Right lobe of liver (tissue), 4 donors: ENCODE data around the gene SLC37A1.

Source experiments
- POLR2A ChIP-seq: fragments of 450-650 bp; IDR thresholded peaks from one replicate; pipeline ENCODE4 v1.6.1; 2017; ENCODE audit warnings: antibody characterized with exemption, mild to moderate bottlenecking
- TF ChIP-seq, protein P1 (sequence below), 4 donors: fragments of 200-600 bp in 3 of 4; fragments of 450-650 bp in 1 of 4; IDR thresholded peaks; one replicate each; pipeline versions ENCODE4 v1.5.1 to v1.8.0; 2016 to 2022; ENCODE audit warnings: antibody characterized with exemption in 4 of 4, mild to moderate bottlenecking in 2 of 4
- donor health status: DM: no; HTN: no; CAD: no.
- donor health status: DM: no; HTN: no; CAD: no.
- donor health status: DM: no; HTN: yes; CAD: no.

DNA sequence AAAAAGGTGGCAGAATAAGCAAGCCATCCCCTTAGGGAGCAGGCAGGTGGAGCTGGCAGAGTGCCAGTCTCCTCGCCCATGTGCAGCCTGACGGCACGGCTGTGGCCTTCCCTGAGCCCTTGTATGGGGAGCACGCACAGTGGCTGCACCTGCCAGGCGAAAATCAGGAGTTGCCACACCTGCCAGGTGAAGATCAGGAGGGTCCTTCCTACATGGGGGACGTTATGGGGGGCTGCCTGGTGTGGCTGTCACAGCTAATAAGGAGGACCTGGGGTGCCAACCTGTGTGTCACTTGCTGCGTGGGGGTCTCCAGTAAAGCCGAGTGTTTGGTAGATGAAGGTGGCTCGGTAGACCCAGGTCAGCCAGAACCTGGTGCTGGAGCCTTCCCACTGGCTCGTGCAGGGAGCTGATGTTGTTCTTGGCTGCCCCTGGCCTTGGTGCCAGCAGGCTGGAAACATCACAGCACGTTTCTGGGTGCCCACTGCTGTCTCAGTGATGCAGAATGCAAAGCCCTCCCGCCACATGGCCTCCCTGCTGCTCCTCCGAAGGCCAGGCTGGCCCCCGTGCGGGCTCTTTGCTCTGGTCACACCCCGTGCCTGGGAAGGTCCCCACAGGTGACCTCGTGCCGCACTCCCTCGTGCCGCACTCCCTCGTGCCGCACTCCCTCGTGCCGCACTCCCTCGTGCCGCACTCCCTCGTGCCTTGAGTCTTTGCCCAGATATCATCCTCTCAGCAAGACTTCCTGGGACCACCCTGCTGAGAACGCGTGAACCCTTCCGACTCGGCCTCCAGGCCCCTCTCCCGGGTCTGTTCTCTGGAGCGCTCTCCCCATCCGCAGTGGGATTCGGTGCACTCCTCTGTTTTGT lies 55.4 kb downstream of the SLC37A1 start:
- TF ChIP-seq, protein P1, sequence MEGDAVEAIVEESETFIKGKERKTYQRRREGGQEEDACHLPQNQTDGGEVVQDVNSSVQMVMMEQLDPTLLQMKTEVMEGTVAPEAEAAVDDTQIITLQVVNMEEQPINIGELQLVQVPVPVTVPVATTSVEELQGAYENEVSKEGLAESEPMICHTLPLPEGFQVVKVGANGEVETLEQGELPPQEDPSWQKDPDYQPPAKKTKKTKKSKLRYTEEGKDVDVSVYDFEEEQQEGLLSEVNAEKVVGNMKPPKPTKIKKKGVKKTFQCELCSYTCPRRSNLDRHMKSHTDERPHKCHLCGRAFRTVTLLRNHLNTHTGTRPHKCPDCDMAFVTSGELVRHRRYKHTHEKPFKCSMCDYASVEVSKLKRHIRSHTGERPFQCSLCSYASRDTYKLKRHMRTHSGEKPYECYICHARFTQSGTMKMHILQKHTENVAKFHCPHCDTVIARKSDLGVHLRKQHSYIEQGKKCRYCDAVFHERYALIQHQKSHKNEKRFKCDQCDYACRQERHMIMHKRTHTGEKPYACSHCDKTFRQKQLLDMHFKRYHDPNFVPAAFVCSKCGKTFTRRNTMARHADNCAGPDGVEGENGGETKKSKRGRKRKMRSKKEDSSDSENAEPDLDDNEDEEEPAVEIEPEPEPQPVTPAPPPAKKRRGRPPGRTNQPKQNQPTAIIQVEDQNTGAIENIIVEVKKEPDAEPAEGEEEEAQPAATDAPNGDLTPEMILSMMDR (IDR thresholded peaks at IDR 0.05), result no peak
- TF ChIP-seq POLR2A, result no peak
